GM12878 (cell line): ENCODE data around the gene CCR2. TPM values are rescaled to one million over a fixed set of nuclear protein-coding genes. Genes with fewer than 3 reads are reported as not detected.

Source experiments
- BHLHE40 ChIP-seq, 2 experiments: fragments of 450-650 bp in 1 of 2; IDR thresholded peaks; 2 replicates each; pipeline ENCODE4 v1.6.1; 2011 to 2017; ENCODE audit warnings: low read depth in 2 of 2, borderline replicate concordance in 1 of 2, improper control_type of control experiment in 1 of 2, low read length in 1 of 2, mild to moderate bottlenecking in 1 of 2
- NFYA ChIP-seq: IDR thresholded peaks from 2 replicates; pipeline ENCODE4 v1.6.1; 2011; ENCODE audit warnings: low read depth, mild to moderate bottlenecking, low read length, improper control_type of control experiment, borderline replicate concordance
- ZNF217 ChIP-seq: fragments of 450-650 bp; IDR thresholded peaks from 2 replicates; pipeline ENCODE4 v1.6.1; 2017; ENCODE audit warnings: antibody characterized with exemption, mild to moderate bottlenecking
- polyA plus RNA-seq, 11 experiments: library from polyadenylated mRNA; depleted of rRNA in 4 of 11; unstranded in 6 of 11; stranded (reverse) in 5 of 11; fragments of >200 nt; fragmentation: Nextera tagmentation in 4 of 11; fragmentation: Illumina TruSeq in 1 of 11; extraction: Ambion mirVana in 4 of 11; extraction: Trizol in 1 of 11; gene quantifications; 1 replicate in 1 of 11; 2 replicates in 10 of 11; pipeline versions ENCODE4 v1.2.1 to v1.2.3, GENCODE V29; 2011 to 2016; ENCODE audit warnings: inconsistent platforms in 2 of 11, missing spikeins in 2 of 11, low read depth in 1 of 11
- total RNA-seq, 4 experiments: library from RNA; depleted of rRNA in 3 of 4; stranded (reverse); fragments of >200 nt in 3 of 4; fragmentation: Illumina TruSeq in 1 of 4; extraction: Trizol in 1 of 4; gene quantifications; 2 replicates each; pipeline versions ENCODE4 v1.2.1 to v1.2.3, GENCODE V29; 2013 to 2021
- TF ChIP-seq, protein P1 (sequence below), 3 experiments: IDR thresholded peaks in 2 of 3; conservative IDR thresholded peaks in 1 of 3; 2 replicates each; pipeline ENCODE4 v1.5.1; 2011; ENCODE audit warnings: low read depth in 3 of 3, low read length in 3 of 3, mild to moderate bottlenecking in 3 of 3, control low read depth in 2 of 3, moderate library complexity in 2 of 3, inconsistent platforms in 1 of 3, mixed read lengths in 1 of 3; ENCODE audit not compliant: control insufficient read depth in 2 of 3, insufficient read depth in 1 of 3; ENCODE audit errors: extremely low read depth in 1 of 3
- TF ChIP-seq, protein P2 (sequence below): fragments of 450-650 bp; IDR thresholded peaks from 2 replicates; pipeline ENCODE4 v1.6.1; 2017; ENCODE audit warnings: mild to moderate bottlenecking, moderate library complexity

CCR2 gene
- total and polyA plus RNA-seq, 10 of the 15 experiments (the other 5 are each of a cell fraction or from before 2014, with no cell fraction given): 1.9 to 4.7 (median 3.5) TPM; not detected in 1

DNA sequence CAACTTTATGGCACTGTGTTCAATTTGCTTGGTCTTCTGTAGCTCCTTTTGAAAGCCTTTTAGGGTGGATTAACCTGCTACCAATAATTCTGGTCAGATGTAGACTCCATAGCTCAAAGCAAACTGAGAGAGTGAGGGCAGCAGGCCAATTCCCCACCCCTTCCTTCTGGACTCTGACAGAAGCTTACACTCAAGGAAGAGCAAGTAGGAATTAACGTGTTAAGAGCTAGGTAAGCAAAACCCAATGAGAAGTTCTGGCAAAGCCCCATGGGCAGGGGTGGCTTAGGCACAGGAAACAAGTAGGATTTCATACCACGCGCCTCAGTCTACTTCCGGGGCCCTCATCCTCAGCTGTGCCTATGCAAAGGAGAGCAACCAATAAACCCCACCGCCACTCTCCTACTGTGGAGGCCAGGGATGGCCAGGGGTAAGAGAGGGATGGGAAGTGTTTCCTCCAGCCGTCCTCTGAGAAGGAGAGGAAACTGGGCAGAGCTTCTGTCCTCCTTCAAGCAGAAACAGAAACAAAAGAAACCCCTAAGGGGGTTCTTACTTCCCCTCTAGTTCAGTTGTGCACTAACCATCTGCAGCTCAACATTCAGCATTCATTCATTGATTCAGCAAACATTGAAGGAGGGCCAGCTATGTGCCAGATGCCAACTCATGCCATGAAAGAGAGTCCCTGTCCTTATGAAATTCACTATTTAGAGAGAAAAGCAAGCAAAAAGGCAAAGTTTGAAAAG lies 29.5 kb downstream of the CCR2 start (continued):
- TF ChIP-seq, protein P1, sequence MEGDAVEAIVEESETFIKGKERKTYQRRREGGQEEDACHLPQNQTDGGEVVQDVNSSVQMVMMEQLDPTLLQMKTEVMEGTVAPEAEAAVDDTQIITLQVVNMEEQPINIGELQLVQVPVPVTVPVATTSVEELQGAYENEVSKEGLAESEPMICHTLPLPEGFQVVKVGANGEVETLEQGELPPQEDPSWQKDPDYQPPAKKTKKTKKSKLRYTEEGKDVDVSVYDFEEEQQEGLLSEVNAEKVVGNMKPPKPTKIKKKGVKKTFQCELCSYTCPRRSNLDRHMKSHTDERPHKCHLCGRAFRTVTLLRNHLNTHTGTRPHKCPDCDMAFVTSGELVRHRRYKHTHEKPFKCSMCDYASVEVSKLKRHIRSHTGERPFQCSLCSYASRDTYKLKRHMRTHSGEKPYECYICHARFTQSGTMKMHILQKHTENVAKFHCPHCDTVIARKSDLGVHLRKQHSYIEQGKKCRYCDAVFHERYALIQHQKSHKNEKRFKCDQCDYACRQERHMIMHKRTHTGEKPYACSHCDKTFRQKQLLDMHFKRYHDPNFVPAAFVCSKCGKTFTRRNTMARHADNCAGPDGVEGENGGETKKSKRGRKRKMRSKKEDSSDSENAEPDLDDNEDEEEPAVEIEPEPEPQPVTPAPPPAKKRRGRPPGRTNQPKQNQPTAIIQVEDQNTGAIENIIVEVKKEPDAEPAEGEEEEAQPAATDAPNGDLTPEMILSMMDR (IDR thresholded peaks at IDR 0.05 in 2 of 3, conservative IDR thresholded peaks at IDR 0.05 in 1 of 3; ENCODE audit: control insufficient read depth in 2 of 3, extremely low read depth in 1 of 3, insufficient read depth in 1 of 3, low read depth in 3 of 3, low read length in 3 of 3): no peak
- TF ChIP-seq, protein P2, sequence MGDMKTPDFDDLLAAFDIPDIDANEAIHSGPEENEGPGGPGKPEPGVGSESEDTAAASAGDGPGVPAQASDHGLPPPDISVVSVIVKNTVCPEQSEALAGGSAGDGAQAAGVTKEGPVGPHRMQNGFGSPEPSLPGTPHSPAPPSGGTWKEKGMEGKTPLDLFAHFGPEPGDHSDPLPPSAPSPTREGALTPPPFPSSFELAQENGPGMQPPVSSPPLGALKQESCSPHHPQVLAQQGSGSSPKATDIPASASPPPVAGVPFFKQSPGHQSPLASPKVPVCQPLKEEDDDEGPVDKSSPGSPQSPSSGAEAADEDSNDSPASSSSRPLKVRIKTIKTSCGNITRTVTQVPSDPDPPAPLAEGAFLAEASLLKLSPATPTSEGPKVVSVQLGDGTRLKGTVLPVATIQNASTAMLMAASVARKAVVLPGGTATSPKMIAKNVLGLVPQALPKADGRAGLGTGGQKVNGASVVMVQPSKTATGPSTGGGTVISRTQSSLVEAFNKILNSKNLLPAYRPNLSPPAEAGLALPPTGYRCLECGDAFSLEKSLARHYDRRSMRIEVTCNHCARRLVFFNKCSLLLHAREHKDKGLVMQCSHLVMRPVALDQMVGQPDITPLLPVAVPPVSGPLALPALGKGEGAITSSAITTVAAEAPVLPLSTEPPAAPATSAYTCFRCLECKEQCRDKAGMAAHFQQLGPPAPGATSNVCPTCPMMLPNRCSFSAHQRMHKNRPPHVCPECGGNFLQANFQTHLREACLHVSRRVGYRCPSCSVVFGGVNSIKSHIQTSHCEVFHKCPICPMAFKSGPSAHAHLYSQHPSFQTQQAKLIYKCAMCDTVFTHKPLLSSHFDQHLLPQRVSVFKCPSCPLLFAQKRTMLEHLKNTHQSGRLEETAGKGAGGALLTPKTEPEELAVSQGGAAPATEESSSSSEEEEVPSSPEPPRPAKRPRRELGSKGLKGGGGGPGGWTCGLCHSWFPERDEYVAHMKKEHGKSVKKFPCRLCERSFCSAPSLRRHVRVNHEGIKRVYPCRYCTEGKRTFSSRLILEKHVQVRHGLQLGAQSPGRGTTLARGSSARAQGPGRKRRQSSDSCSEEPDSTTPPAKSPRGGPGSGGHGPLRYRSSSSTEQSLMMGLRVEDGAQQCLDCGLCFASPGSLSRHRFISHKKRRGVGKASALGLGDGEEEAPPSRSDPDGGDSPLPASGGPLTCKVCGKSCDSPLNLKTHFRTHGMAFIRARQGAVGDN: no peak
- TF ChIP-seq NFYA (no peak), BHLHE40 (IDR thresholded peaks at IDR 0.05; ENCODE audit: borderline replicate concordance in 1 of 2, low read depth in 2 of 2, low read length in 1 of 2) (no peak), ZNF217 (no peak)
